Sigmoid colon (tissue), 4 donors: Measurements from ENCODE around the gene IDI1.

Source experiments
- CTCF ChIP-seq, 4 experiments: fragments of 450-650 bp in 3 of 4; fragments of 200-600 bp in 1 of 4; IDR thresholded peaks; one replicate each; pipeline ENCODE4 v1.5.1; 2016 to 2019; ENCODE audit warnings: antibody characterized with exemption in 4 of 4, mild to moderate bottlenecking in 3 of 4, moderate library complexity in 2 of 4
- EP300 ChIP-seq, 4 donors: sonication (generic); formaldehyde crosslinking; IDR thresholded peaks; one replicate each; pipeline ENCODE4 v1.6.1; 2017; ENCODE audit warnings: antibody characterized with exemption in 4 of 4
- POLR2A ChIP-seq, 2 donors: fragments of 450-650 bp; IDR thresholded peaks; one replicate each; pipeline ENCODE4 v1.6.1; 2016; ENCODE audit warnings: antibody characterized with exemption in 2 of 2, mild to moderate bottlenecking in 2 of 2, moderate library complexity in 2 of 2
- POLR2AphosphoS5 ChIP-seq, 4 donors: sonication (generic); formaldehyde crosslinking; IDR thresholded peaks; one replicate each; pipeline ENCODE4 v1.6.1; 2017; ENCODE audit warnings: antibody characterized with exemption in 4 of 4

GRCh38 chr10:1024103-1024502 is 24.8 kb downstream of the IDI1 start:
- no peak for TF ChIP-seq POLR2A (IDR thresholded peaks at IDR 0.05)
- no peak for TF ChIP-seq CTCF (IDR thresholded peaks at IDR 0.05)
- no peak for TF ChIP-seq POLR2AphosphoS5 (IDR thresholded peaks at IDR 0.05)
- TF ChIP-seq EP300 (IDR thresholded peaks at IDR 0.05), result no peak
